ENCODE data around the gene RPLP2. TPM values are rescaled to one million over a fixed set of nuclear protein-coding genes. Genes with fewer than 3 reads are reported as not detected.

The RPLP2 gene
- polyA plus RNA-seq, 3 donors = 827 to 976 (median 885) TPM

- DNase-seq (ENCODE audit: low read depth in 3 of 3, low spot score in 2 of 3) = no peak
Measured at GRCh38 chr11:790721-791564, 18.8 kb upstream of the RPLP2 start.

DNA sequence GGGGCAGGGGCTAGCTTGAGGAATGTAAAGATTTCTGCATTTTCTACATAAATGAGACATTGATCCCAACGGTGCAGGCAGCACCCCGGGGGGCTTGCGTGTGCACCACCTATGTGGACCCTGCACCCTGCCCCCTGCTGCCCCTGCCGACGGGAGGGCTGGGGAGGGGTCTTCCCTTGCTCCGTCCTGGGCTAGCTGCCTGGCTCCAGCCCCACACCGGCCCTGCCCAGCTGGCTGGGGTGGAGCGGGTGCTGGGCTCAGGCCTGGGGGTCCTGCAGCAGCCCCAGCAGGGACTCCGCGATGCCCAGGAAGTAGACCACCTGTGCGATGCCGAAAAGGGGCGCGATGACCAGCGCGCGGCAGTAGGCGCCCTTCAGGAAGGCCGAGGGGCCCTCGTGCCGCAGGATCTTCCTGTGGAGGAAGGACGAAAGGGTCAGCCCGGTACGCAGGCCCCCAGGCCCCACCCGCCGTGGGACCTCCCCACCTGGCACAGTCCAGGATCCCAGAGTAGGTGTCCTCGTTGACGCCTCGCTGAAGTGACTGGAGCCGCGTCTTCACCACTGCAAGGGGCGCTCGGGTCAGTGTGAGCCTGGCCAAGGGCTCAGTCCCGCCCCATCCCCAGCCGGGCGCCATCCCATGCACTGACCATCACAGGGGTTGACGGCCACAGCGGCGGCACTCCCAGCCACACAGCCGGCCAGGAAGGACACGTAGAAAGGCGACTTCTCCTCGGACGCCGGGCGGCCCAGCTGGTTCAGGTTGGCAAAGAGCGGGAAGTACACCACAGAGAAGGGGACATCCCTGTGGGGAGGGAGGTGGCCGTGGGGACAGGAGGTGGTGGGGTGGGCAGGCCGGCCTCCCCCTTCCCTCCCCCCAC is 17.9 kb upstream of the RPLP2 start:
- no peak for DNase-seq (ENCODE audit: low read depth in 3 of 3, low spot score in 2 of 3)

- DNase-seq (ENCODE audit: low read depth in 3 of 3, low spot score in 2 of 3) = no peak
Measured at GRCh38 chr11:792535-792821, 17.3 kb upstream of the RPLP2 start.

DNA sequence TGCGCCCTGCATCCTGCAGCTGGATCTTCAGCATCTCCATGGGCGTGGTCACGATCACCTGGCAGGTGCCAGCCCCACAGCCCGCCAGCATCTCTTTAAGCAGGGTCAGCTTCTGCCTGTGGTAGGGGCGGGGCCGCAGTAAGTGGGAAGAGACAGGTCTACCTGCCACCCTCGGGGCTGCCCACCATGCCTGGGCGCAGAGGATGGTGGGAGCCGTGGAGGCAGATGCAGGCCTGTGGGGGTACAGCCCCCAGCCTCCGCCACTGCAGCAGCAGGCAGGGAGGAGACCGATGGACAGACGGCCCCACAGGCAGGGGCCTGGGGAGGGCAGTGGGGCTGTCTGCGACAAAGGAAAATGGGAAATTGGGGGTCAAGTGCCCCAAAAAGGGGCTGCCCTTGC is 16.9 kb upstream of the RPLP2 start:
- no peak for DNase-seq (ENCODE audit: low read depth in 3 of 3, low spot score in 2 of 3)

DNA sequence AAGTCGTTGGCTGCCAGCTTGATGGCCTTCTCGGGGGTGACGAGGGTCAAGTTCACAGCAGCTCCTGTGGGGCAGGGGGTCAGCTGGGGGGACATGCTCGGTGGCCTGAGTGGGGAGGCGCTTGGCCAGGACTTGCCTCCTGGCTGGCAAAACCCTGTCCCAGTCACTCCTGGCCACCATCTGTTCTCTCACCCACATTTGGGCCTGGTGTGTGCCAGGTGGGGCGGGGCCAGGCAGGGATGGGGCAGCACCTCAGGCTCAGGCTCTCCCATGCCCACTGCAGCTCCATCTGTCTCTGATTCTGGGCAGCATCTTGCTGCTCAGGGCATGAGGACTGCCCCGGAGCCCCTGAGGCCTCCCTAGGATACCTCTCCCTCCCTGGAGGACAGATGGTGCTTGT is 16.2 kb upstream of the RPLP2 start:
- no peak for DNase-seq (ENCODE audit: low read depth in 3 of 3, low spot score in 2 of 3)

DNA sequence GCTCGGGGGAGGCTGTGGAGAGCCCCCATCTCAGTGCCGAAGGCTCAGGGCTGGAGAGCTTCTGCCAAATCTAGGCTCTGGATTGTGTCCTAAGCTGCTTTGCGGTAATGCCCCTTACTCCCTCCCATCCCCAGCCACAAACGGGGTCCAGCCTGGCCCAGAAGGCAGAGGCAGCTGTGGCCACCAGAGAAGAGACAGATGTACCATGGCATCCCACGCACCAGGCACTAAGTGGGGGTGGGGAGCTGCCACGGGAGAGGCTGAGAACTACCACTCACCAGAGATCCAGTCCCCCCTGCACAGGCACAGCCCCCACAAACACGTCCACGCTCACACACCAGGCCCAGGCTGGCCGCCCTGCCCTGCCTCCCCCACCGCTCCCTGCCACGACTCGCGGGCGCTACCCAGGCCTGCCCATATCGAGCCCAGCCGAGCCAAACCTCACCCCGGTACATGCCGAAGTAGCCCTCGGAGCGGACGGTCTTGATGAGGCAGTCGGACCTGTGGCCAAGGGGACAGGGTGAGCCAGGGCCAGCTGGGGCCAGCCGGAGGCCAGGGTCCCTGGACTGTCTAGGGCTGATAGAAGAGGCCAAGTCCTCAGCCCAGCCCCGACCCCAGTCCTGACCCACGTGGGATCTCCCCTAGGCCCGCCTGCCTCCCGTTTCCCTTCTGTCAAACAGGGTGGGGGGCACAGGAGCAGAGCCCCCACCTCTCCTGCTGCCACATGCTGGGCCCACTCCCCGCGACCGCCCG is 15.6 kb upstream of the RPLP2 start:
- no peak for DNase-seq (ENCODE audit: low read depth in 3 of 3, low spot score in 2 of 3)

DNA sequence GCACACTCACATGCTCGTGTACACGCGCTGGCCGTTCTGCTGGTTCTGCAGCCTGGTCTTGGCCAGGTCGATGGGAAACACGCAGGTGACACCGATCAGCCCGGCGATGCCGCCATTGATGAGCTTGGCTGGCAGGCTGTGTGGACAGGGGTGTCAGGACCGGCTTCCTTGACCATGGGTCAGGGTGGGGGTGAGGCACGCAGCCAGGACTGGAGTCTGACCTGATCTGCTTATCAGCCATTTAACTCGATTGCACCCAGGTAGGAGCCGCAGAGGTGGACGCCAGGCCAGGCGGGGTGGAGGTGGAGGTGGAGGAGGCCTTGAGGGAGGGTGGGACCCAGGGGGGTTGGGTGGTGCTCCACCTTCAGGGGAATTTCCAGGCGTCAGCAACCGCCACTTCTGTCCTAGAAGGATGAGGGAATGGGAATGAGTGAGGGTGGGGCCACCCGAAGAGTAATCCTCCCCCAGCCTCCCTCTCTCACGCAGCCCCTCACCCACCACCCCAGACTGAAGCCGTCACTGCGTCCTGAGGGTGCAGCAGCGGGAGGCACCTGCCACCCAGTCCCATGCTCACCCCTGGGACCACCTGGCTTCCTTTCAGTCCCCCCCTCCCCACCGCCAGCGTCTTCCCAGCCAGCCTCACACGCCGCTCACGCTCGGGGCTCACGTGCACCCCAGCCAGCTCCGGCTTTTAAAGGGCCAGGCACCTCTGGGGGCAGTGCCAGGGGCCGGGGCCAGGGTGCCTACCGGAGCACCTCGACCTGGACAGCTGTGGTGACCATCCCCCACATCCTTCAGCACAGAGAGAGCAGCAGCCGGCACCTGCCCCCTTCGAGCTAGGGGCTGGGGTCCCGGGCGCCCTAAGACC is 14.8 kb upstream of the RPLP2 start:
- no peak for DNase-seq (ENCODE audit: low read depth in 3 of 3, low spot score in 2 of 3)

GRCh38 chr11:795634-796564 is 13.9 kb upstream of the RPLP2 start:
- DNase-seq (ENCODE audit: low read depth in 3 of 3, low spot score in 2 of 3) = no peak

DNA sequence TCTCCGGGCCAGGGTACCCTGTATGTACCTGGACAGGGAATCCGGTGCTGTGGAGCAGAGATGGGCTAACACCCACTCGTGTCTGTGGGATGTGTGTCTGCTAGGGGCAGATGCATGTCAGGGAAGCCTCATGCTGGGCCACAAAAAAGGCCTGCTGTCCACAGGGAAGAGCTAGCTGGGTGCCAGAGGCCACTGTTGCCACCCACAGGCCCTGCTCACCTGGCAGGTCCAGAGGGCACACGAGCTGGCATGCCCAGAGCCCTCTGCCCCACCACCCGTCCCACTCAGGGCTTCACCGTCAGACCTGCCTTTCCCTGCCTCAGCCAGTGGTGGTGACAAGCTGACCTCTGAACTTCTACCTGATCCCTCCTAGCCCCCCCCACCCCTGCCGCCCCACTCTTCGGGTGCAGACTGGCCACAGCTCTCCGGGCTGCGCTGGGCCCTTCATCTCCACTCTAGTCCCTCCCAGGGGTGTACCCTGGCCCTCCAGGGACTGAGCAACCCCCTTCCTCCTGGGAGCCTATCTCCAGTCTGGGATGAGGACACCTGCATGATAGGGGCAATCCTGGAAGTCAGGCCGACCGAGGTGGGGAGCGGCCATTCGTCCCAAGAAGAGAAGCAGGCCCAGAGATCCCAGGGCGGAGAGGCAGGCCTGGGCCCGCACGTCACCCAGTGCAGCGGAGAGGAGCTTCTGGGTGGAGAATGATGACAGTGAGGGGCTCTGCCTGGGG is 13.0 kb upstream of the RPLP2 start:
- no peak for DNase-seq (ENCODE audit: low read depth in 3 of 3, low spot score in 2 of 3)

- peak in 1 of 3 donors; percentile 70 for DNase-seq (ENCODE audit: low read depth in 3 of 3, low spot score in 2 of 3)
Measured at GRCh38 chr11:797296-798092, 12.3 kb upstream of the RPLP2 start.

DNA sequence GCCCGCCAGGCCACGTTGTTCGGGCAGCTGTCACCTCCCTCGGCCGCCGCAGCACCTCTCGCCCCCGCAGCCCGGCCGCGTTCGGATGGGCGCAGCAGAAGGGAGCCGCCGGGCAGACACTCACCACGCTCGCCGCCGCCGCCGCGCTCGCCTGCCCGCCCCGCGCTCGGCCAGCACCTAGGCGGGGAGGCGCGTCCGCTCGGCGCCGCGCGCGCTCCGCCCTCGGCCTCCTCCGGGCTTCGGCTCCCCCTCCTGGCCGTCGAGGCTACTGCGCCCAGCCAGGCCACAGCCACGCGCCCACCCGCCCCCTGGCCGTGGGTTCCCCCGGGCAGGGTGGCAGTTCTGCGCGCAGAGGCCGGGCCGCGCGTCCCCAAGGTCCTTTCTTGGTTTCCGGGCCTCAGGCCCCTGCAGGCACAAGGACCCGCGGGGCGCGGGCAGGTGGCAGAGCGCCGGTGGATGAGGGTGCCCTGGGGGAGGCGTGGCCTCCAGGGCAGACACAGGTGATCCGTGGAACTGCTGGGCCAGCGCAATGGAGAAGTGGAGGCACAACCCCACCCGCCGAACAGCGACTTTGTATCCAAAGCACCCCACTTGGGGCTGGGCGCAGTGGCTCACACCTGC is 11.6 kb upstream of the RPLP2 start, which contains the start of gene SLC25A22:
SLC25A22 (minus strand) TSS at position 189 of the 621 bp plus-strand sequence. CDS start 3,275 bp downstream, outside the sequence.
- DNase-seq (ENCODE audit: low read depth in 3 of 3, low spot score in 2 of 3) = no peak

GRCh38 chr11:799641-800316 is 10.0 kb upstream of the RPLP2 start:
- DNase-seq (ENCODE audit: low read depth in 3 of 3, low spot score in 2 of 3) = no peak

- no peak for DNase-seq (ENCODE audit: low read depth in 3 of 3, low spot score in 2 of 3)
Measured at GRCh38 chr11:800473-800872, 9.3 kb upstream of the RPLP2 start.

GRCh38 chr11:801097-801780 is 8.5 kb upstream of the RPLP2 start:
- DNase-seq (ENCODE audit: low read depth in 3 of 3, low spot score in 2 of 3) = no peak

DNA sequence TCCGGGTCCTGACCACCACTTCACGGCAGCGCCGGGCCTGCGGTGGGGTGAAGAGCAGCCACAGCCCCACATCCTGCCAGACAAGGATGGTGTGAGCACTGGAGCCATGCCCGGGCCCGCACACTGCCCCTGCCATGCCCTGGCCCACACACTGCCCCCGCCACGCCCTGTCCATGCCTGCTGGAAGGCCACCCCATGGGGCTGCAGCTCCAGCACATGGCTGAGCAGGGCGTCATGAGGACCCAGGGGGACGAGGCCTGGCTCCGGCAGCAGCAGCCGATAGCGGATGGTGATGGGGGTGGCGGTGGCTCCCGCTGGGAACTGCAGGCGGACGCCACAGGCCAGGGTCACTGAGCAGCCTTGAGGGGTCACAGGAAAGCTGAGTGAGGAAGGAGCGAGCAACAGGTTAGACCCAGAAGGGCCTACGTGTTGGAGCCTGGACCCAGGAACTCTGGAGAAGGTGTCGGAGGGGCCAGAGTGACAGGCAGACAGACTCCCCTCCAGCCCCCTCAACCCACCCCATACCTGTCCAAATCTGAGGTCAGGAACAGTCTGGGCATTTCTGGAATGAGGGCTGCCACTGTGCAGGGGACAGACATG is 7.6 kb upstream of the RPLP2 start:
- DNase-seq (ENCODE audit: low read depth in 3 of 3, low spot score in 2 of 3) = no peak

All from right renal cortex interstitium (tissue), 3 donors.